ENCODE results near the gene CCM2. TPM values are rescaled to one million over a fixed set of nuclear protein-coding genes. Genes with fewer than 3 reads are reported as not detected.
A peak's percentile ranks its signal among the peaks of the same experiment; 100 is the strongest.
"Not testable (repeated sequence)": the region's sequence is repeated elsewhere in the genome, so short reads cannot be mapped to it uniquely, and the experiment has no call there.

CCM2 gene
- polyA plus RNA-seq, 1 donor: 42.1 TPM

DNA sequence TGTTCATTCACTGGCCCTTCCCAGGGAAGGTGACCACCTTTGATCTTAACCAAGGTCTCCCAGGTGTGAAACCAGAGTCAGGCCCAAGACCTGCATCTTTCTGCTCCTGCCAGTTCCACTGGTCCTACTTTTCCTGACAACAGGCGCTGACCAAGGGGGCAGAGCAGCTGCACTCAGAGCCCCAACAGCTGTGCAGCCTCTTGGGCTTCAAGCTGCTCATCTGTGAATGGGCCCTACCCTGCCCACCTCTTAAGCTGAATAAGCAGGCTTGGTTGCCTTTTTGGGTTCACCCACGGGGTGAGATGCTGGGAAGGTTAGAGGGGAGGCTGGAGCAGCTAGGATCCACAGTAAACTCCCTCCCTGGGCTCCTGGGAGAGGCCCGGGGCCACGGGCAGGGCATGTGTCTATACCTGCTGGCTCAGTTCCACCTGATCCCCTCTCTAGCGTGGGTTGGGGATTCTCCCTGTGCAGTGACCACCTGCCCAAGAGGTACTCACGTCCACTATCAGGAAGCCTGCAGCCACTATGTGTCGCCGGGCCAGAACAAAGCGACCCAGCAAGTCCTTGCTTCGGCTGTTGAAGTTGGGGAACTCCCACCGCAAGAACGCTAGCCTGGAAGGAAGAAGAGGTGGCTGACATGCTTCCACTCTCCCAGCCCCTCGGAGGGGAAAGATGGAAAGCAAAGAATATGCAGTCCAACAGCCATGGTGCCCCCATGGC is 100.9 kb downstream of the CCM2 start:
- no peak for DNase-seq (ENCODE audit: low read depth)

GRCh38 chr7:45101748-45102147 is 101.7 kb downstream of the CCM2 start:
- DNase-seq (ENCODE audit: low read depth): no peak

GRCh38 chr7:45102785-45103712 is 103.0 kb downstream of the CCM2 start:
- DNase-seq (ENCODE audit: low read depth): no peak

DNA sequence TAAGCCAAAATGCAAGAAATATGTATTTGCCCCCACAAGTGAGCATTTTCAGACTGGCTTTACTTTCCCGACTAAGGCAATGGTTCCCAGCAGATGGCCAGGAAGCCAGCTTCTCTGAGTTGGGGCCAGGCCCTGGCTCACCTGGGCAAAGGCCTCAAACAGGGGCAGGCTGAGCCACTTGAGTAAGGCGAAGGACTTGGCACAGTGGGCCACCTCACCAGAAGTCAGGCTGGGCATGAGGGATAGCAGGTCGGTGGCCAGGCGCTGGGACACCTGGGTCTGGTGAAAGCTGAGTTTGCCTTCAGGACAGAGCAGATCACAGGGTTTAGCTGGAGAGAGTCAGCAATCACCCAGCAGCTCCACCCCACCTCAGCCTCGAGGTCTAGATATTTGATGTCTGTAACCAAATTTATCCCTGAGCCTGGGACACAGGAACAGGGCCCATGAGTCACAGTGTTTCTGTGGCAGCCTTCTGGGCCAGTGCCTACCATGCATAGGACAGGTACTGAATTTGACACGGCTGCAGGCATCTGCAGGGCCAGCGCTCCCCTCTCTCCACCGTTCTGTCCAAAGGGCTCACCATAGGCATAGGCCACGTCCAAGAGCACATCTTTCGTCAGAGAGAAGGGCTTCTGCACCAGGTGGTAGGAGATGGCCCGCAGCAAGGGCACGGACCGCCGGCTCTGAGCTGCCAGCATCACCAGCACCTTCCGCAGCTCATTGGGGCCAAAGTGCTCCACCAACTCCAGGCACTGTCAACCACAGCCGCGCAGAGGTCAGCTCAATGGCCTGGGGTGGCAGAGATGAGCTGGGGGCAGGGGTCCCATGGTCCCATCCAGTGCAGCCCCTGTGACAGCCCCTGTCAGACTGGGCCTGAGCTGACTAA is 104.2 kb downstream of the CCM2 start:
- no peak for DNase-seq (ENCODE audit: low read depth)

GRCh38 chr7:45104844-45105587 is 105.0 kb downstream of the CCM2 start:
- no peak for DNase-seq (ENCODE audit: low read depth)

- DNase-seq (ENCODE audit: low read depth): no peak
Measured at GRCh38 chr7:45105588-45106188, 105.7 kb downstream of the CCM2 start.

DNA sequence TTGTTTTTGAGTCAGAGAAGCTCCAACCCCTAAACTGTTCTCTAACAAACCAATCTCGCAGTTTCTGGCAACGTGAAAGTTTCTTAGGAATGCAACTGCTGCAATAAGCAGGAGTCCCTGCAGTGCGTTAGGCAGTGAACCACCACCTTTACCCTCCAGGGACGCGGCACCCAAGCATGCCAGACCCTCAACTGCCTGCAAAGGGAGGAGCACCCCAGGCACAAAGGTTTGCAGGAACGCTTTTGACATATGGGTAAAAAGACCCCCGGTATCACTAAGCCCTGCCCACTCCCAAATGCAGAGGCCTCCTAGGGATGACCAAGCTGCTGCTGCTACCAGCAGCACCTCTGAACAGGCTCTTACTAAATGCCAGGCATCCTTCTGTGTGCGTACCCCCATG is 106.8 kb downstream of the CCM2 start:
- no peak for DNase-seq (ENCODE audit: low read depth)

DNA sequence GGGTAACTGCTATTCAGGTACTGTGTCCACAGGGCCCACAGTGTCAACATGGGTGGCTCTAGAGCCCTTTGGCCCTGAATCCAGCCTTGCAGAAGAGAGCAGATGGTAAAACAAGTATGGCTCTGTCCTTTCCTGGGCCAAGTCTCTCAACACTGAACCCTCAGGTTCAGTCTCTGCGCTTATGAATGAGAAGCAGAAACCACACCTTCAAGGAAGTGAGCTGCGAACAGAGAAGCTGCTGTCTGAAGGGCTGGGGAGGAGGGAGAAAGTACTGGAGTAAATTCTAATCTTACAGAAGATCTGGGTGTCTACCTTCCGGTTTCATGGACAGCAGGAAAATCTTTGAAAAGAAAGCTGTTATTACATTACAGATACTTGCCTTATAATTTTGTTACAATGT is 107.4 kb downstream of the CCM2 start:
- DNase-seq (ENCODE audit: low read depth): no peak

- DNase-seq (ENCODE audit: low read depth): no peak
Measured at GRCh38 chr7:45108863-45109262, 108.9 kb downstream of the CCM2 start.

DNA sequence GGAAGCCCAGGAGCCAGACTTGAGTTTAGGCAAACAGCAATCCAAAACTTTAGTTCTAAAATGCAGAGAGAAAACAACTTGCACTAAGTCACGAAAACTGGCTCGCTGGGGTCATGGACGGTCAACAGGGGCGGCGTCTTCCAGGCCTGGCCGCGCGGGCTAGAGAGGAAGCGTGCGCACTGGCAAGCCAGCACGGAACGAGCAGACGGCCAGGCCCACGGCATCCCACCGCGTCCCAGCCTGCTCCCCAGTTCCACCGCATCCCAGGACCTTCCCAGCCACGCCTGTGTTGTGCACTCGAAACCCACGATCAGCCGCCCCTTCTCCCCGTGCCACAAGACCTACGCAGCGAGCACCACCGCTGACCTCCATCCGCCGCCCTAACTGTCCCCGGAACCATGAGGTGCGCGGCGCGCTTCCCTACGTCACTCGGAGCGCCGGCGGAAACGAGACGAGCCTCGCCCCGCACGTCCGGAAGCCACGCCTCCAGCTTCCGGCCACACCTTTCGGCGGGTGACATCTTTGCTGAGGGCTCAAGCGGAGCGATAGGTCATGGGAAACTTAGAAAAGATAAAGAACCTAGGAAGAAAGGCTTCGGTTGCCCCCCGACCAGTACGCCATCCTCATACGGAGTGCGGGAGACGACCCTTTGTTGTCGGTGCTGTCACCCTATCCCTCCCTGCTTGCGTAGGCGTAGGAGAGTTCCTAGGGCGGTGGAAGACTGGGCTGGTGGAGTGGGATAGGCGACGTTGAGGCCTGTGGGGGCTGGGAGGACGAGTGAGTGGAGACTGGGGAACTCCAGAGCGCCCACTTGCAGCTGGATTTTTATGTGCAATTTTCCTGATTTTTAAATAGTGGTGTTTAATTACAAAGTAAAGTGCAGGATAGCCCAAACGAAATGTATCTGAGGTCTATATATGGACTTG is 111.6 kb downstream of the CCM2 start, which contains the start of gene TBRG4:
TSS of gene TBRG4 (minus strand) at position 400 of the 926 bp plus-strand sequence. CDS start 2,460 bp downstream, outside the sequence.
- peak; percentile 89 for DNase-seq (ENCODE audit: low read depth)

DNA sequence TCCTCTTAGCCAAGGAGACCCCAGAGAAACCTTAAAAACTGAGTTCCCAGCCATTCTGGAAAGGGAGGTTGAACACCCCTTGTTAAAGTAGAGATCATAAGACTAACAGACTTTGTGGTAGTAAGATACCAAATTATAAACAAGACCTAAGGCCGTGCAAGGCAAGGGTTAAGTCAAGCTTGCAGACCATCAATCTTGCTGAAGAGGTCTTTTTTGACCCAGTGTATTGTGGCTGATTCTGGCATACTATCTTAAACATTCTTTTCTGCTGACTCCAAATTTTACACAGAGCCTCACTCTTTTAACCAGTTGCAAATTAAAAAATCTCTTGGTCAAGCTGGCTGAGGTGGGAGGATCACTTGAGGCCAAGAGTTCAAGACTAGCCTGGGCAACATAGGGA is 112.6 kb downstream of the CCM2 start:
- no peak for DNase-seq (ENCODE audit: low read depth)

- not testable (repeated sequence) for DNase-seq (ENCODE audit: low read depth)
Measured at GRCh38 chr7:45114257-45114656, 114.3 kb downstream of the CCM2 start.

DNA sequence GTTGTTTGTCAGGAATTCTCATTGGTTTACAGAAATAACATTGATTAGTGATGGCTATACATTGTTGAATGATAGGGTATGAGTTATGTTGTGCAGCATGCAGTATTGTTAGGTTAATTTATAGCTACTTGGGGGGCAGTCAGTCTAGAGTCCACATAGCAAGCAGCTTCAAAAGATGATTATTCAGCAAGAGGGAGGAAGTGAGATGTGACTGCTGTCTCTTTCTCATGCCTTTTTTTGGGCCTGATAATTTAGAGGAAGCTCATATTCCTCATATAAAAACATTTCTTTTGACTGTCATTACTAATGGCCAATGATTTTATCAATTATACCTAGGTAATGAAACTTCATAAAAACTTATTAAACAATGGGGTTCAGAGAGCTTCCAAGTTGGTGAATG is 114.9 kb downstream of the CCM2 start:
- DNase-seq (ENCODE audit: low read depth): no peak

DNA sequence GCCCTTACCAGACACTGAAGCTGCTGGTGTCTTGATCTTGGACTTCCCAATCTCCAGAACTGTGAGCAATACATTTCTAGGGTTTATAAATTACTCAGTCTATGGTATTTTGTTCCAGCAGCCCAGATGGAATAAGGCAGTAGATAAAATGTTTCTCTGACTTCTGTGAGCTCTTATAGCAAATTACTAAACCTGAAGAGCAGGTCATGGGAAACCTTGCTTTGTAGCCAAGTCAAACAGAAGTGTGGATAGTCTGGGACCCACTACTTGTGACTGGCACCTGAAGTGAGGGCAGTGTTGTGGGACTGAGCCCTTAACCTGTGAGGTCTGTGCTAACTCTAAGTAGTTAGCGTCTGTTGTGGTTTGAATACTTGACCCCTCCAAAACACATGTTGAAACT is 116.0 kb downstream of the CCM2 start:
- DNase-seq (ENCODE audit: low read depth): no peak

- no peak for DNase-seq (ENCODE audit: low read depth)
Measured at GRCh38 chr7:45117582-45117981, 117.6 kb downstream of the CCM2 start.

DNA sequence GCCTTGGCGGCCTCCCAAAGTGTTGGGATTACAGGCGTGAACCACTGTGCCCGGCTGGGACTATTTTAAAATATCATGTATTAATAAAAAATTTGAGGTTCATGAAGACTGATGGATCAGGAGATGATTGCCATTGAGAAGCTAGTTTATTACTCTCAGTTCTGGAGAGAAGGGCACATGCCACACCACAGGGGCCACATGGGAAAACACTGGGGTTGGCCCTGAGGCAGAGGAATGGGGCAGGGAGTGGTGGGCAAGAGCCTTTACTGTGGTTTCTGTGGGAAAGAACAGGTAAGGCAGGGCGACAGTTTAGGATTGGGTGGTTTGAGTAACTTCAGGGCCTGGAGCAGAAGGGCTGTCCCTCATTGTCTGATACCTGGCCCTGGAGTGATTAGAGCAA is 118.3 kb downstream of the CCM2 start:
- no peak for DNase-seq (ENCODE audit: low read depth)

DNA sequence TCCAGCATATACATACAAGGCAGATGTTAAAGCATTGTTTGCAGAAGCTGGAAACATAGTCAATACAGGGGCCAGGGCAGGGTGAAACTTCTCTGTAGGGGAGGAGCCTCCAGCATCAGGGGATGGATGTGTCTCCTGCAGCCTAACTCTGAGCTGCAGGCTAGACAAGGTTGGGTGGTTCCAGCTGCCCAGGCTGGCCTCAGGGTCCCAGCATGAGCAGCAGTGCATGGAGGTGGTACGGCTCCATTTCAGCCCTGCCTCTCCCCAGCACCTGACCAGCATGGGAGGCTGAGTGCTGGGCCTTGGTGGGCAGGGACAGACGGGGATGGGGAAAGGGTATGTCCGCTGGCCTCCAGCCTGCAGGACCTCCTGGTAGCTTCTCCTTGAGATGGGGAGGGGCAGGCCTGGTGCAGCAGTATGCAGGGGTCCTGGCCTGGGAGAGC is 118.9 kb downstream of the CCM2 start:
- no peak for DNase-seq (ENCODE audit: low read depth)

- DNase-seq (ENCODE audit: low read depth): no peak
Measured at GRCh38 chr7:45119550-45119949, 119.5 kb downstream of the CCM2 start.
